HG03095 (cell line): ENCODE measurements around the gene FNDC3B.
A peak's percentile ranks its signal among the peaks of the same experiment; 100 is the strongest.

Experiments used
- ATAC-seq: cut with Tn5 transposase; IDR thresholded peaks from one replicate; pipeline ENCODE4 v1.9.1; 2021; ENCODE audit warnings: moderate library complexity; ENCODE audit not compliant: unreplicated experiment

FNDC3B gene

DNA sequence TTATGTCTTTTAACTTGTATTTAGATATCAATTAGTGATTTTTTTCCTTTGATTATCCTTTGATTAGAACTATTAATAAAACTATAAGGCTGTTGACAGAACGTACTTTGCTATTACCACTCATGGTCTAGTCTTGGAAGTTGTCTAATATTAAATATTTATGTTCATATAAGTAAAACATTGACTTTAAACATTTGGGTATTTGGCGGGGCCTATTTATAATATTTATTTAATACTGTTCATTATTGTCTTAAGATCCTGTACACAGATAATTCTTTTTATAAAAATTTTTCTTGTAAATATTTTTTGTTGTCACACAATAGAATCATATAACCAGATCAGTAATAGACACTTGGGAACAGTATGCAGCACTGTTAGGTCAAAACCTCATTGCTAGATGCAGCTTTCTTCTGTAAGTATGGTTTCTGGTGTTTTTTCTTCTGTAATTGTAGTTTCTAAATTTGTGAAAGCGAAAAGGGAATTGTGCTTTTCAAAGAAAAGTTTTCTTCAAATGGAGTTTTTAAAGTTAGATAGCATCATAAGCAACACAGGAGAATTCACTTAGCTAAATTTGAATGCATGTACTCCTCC is 93.4 kb downstream of the FNDC3B start:
- ATAC-seq: no peak

DNA sequence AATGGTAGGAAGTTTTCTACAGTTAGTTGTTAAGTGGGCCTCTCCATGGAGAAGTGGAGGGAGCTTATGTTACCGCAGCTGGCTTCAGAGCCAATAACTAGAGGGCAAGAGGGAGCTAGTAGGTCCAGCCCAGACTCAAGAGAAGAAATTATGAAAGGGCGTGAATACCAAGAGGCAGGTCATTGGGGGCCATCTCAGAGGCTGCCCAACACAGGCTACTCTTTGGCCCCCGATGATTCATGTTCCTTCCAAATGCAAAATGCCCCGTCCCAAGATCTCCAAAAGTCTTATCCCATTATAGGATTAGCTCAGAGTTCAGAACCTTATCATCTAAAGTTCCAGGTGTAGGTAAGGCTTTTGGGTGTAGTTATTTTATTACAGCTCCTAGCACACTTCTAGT is 94.5 kb downstream of the FNDC3B start:
- ATAC-seq: no peak

DNA sequence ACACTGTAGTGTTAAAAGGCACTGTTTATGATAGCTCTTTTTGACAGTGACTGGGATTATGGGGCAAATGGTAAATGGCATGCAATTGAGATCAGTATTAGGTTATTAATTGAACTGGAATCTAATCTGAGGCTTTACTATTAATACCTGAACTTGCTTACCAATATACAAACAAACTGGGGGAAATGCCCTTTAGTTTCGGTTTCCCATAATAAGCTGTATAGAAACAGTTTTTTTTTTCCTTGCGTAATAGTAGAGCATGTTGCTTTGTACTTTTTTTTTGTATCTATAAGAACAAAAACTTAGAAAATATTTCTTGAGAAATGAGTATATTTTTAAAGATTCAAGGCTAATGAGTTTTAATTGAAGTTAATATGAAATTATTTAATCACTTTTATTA is 95.0 kb downstream of the FNDC3B start:
- peak; percentile 41 for ATAC-seq

DNA sequence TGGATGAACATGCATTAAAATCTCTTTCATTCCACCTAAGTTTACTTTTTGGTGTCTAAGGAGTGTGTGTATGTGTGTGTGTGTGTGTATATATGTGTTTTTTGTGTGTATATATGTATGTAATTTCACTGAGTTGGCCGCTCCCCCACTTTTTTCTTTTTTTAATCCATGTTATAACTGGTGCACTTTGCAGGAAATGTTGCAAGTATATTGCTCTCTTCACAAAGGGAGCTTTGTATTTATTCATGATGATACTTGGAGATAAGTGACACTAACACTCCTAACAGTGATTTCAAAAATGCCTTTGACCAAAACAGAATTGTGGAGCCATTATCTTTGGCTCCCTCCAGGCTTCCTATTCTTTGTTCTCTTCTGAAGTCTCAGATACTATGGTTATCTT is 95.8 kb downstream of the FNDC3B start:
- ATAC-seq: no peak

DNA sequence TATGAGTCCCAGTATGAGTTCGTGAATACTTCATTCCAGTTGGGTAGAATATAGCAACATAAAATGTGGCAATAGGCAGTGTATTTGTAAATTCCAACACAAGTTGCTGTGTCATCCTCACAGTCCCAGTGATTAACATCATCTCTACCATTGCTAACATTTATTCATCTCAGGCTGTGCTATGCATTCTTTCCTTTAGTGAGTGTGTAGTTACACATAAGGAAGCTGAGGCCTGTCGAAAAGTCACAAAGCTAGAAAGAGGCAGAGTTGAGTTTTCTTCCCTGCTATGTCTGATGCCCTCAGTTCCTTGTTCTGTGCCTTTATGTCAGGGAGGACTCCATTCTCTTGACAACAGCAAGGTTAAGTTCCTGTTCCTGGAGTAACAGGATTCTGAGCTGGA is 96.4 kb downstream of the FNDC3B start:
- no peak for ATAC-seq

DNA sequence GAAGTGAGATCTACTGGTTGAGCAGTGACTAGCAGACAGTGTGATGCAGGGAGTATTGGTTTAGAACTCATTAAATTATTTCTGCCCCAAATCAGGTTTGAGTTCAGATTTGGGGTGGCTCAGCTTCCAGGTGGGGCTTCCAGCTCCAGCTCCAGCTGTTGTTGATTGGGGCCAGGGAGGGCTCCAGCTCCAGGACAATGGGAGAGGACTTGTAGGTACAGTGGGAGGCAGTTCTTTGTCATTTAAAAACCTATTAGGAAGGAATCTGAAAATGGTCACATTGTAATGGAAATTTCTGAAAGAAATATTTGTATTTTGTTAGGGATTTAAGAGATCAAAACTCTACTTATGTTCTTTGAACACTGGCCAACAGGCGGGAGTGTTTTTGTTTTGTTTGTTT is 97.0 kb downstream of the FNDC3B start:
- no peak for ATAC-seq

DNA sequence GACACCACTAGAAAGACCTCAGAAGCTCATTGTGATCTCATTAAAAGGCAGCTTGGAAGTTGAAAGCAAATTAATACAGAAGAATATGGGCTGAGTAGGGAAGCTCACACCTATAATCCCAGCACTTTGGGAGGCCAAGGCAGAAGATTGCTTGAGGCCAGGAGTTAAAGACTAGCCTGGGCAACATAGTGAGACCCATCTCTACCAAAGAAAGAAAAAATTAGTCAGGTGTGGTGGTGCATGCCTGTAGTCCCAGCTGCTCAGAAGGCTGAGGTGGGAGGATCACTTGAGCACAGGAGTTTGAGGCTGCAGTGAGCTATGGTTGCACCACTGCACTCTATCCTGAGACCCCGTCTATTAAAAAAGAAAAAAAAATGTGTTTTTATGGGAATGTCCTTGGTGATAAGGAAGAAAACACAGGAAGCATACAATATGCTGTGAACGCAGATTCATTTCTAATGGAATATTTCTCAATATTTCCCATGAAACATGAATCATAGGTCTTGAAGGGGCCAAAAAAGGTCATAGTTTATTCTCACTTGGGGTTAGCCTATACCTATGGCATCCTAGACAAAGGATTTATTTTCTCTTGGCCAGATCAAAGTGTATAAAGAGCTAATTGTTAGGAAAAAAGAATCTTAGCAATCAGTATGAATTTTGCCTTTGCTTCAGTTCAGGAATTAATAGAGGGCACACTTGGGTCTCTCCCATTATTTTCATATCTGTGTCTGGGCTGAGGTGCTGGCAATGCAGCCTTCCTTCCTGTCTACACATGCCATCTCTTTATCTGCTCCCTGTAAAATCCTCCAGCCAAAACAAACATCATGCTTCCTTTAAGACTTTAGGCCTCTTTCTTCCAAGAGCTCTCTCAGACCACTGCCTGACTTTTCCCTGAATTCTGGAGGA is 98.2 kb downstream of the FNDC3B start:
- no peak for ATAC-seq

DNA sequence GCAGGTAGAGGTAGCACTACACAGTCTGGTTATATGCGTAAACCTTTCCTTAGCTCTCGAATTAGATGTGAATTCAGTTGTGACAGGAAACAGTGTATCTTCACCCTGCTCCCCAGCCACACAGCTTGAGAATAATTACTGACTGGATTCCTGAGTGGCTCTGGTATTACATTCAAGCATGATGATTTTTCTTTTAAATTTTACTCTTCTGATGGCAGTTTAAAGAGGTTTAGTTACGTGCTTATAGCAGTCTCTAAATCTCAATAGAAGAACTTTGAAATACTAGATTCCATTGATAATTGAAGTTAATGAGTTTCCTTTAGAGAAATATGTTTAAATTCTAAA is 98.8 kb downstream of the FNDC3B start:
- no peak for ATAC-seq

DNA sequence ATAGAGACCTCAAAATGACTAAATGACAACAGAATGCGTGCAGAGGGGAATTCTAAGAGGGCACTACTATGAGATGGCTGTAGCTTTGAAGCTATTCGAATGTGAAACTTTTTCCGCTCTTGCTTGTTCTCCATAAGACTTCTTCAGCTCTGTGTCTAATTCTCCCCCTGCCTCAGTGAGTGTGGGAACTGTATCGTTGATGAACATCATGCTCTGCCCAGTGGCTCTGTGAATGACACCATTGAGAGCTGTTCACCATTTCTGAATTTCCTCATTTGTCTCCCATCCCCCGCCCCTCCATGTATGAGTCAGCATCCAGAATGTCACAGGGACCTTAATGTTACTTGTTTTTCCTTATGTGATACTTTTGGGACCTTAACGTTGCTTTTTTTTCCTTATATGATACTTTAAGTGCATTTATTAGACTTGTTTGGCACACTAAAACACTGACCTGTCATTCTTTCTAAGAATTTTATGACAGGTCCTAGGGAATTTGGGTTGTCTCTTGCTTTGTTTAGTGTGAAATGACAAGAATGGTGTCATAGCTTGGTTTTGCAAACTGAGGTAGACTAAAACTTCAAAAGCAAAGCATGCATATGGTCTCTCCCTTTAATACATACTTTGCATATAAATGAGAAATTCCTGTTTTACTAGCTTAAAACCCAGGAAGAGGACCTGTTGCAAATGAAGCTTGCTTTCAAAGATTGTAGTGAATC is 99.6 kb downstream of the FNDC3B start:
- ATAC-seq: no peak

DNA sequence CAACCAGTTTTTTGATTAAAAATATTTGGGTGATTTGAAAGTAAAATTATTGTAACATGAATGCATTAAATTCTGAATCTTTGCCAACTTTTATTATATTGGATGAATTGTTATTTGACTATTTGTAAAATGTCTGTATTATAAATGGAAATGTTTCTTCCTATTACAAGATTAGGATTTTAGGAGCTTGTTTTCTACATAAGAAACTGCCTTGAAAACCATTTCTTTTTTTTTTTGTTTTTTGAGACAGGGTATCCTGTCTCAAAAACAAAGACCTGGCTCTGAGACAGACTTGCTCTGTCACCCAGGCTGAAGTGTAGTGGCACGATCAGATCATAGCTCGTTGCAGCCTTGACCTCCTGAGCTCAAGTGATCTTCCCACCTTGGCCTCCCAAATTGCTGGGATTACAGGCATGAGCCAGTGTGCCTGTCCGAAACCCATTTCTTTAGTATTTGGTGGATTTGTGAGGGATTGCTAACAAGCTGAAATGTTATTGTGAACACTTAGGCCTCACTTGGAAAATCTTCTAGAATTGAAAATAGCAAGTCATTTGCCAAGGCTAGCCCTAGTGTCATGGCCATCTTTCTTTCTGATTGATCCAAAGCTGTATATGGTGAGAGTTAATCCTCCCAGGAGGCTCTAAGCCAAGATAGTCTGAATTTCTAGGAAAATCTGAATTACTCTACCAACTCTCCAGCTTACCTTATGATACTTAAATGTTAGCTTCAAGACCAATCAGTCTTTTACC is 100.3 kb downstream of the FNDC3B start:
- no peak for ATAC-seq

DNA sequence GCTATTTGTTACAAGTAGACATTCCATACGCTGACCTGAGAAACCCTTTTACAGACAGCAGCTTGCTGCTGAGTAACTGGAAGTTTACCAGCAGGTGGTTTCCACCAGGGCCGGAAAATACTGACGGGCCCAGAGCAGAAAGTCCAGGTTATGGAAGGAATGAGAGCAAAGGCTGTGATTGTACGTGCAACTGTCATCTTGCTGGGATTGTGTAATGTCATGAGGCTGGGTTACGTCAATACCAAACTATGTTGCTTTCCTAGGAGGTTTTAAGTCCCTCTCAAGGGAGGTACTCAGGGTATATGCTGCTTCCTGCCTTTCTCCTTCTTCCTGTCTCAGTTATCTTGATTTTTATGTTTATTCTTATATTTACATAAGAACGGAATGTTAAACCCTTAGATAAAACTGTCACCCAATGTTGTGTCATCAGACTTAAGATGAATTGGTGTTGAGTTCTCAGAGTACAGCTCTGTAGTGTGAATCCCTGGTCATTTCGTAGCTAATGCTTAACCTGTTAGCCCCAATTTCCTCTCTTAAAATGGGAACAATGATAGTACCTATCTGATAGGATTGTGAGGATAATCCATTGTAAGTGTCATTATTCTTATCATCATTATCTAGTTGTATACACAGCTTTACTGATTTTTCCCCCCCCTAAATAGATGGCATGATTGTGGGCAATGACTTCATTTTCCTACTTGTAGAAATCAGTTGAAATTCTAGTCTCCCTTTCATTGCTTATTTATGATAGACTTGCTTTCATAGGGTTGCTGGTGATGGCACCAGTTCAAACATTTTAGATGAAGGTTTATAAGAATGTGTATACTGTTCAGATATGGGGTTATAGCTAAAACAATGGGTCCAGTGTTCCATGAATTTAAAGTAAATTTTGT is 101.4 kb downstream of the FNDC3B start:
- ATAC-seq: no peak

DNA sequence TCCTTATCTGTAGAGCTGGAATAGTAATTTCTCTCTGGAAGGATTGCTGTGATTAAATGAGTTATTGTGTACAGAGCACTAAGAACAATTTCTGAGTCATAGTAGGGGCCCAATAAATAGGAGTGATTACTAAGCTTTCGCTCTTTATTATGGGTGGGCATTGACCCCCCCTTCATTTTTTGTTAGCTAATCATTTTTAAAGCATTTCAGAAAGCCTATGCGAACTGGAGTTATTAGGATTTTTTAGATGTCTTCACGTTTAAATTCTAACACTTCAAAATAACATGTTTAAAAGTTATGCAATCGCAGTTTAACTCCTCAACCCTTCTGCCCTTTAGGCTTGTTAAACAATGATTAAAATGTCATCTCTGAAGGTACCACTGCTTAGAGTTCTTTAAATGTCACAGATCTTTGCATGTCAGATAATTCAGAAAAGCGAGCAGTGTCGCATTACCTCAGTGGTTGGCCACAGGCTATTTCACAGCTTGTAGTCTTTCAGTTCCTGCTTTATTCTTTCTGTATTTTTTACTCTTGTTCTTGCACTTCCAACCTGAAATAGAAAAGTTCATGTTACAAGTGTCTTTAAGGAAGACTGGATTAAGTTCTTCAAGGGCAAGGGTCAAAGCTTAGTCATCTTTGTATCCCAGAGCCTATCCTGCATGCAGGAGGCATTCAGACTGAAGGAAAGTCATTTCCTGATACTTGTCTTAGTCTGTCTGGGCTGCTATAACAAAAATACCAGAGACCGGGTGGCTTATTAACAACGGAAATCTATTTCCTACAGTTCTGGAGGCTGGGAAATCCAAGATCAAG is 102.9 kb downstream of the FNDC3B start:
- peak; percentile 72 for ATAC-seq

DNA sequence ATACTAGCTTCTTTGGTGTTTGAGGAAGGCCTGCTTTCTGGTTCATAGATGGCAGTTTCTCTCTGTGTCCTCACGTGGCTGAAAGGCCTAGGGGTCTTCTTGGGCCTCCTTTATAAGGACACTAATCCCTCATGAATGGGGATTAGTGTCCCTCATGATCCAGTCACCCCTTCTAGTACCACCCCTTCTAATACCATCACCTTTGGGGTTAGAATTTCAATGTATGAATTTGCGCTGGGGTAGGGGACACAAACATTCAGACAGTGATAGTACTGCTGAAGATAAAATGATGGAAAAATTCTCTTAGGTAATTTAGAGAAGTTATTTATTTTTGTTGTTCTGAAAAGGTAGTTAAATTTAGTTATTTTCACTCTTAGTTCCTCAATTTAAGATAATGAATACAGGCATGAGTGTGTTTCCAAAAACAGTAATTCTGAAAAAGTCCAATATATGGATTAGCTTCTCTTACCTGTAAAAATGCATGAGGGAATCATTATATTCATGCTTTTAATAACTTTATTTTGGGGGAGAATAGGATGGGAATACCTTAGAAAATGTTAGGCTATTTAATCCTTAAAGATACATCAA is 103.6 kb downstream of the FNDC3B start:
- ATAC-seq: no peak

DNA sequence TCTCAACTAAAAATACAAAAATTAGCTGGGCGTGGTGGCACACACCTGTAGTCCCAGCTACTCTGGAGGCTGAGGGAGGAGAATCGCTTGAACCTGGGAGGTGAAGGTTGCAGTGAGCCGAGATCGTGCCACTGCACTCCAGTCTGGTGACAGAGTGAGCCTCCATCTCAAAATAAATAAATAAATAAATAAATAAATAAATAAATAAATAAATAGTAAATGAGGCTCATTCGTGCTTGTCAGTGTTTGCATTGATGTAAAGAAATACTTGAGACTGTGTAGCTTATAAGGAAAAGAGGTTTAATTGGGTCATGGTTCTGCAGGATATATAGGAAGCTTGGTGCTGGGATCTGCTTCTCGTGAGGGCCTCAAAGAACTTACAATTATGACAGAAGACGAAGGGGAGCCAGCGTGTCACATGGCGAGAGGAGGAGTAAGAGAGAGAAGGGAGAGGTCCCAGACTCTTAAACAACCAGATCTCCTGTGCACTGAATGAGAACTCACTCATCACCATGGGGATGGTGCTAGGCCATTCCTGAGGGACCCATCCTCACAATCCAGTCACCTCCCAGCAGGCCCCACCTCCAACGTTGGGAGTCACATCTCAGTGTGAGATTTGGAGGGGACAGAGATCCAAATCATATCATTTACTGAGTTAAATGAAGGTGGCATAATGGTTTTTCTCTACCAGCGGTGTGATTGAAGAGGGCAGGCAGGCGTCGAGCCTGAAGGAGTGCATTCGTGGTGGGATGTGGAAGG is 104.5 kb downstream of the FNDC3B start:
- ATAC-seq: no peak

DNA sequence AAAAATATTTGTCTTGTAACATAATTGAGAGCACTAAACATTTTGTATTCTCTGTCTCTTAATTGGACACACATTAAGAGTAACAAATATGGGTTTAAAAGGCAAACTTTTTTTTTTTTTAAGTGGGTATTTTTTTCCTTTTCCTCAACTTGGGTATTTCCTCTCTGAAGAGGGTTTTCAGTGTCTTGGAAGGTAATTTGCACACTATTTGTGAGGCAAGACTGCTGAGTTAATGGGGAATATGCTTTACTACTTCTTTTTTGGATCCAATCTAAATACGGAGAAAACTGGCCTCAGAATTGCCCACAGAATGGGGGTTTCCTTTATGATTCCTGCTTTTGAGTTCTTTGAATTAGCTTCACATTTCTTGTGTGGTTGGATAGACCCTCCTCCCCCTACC is 105.2 kb downstream of the FNDC3B start:
- ATAC-seq: no peak

DNA sequence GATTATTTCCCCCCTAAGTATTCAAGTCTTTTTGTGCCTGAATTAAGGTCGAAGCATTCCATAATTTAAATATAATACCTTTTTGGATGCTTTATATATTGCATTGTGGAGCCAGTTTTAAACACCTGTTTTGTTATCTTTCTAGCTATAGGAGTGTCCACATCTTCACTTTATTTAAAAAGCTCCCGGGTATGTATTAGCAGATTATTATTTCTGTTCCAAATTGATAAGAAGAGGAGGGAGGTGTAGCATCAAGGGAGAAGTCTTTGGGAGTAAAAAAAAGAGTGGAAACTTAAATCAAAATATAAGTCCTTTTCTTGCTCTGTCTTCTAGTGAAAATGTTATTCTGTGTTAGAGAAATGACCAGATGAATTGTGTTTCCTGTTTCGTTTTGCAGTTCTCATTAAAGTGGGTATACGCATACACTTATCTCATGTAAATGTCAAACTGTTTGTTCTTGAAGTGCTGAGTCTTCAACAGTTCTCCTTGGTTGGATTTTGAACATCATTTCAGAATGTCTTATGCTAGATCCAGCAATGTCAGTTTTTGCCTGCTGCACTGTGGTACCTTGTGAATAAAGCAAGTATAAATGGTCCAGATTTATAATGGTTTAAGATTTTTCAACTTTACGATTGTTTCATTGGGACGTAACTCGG is 105.8 kb downstream of the FNDC3B start:
- peak; percentile 49 for ATAC-seq

DNA sequence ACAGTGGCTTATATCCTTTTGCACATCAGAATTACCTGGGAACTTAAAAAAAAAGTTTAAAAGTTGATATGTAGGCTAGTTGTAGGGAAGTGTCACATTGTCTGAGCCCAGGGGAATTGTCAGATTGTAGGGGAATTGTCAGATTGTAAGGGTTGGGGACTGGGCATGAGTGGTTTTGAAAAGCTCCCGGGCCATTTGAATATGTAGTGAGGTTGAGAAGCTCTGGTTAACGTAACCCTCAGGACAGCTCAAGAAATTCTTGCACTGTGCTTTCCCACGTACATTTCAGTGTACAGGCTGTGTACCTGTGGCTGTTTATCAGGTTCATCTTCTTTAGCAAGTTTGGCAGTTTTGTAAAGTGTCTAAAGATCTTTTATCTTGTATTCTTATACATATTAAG is 107.0 kb downstream of the FNDC3B start:
- ATAC-seq: no peak
